K562 (cell line): ENCODE measurements around the gene NEK5. TPM values are rescaled to one million over a fixed set of nuclear protein-coding genes. Genes with fewer than 3 reads are reported as not detected.

Experiments
- ATAC-seq: fragments of 200-7000 bp; cut with Tn5 transposase; 3 replicates; pipeline ENCODE4 v1.9.1; 2020; ENCODE audit warnings: moderate library complexity
- BruUV-seq: library from RNA; stranded (reverse); fragments of 400-500 nt; replicated peaks from 2 replicates; lab custom pipeline; 2021; lab: Mats Ljungman, UMichigan
- CTCF ChIA-PET: fragments of 300-600 bp; formaldehyde crosslinking; extraction: SDS; loops from one replicate; lab custom pipeline; 2021; ENCODE audit warnings: low intra/inter-chr PET ratio; lab: Yijun Ruan, JAX
- POLR2A ChIA-PET: fragments of 300-600, 350-650 bp; sonication (Branson Sonifier 250); formaldehyde crosslinking; extraction: SDS; loops from one replicate; lab custom pipeline; 2021; ENCODE audit warnings: antibody characterized with exemption, inconsistent platforms; lab: Yijun Ruan, JAX
- DNase-seq, 4 experiments: peaks; one replicate each; pipeline versions ENCODE4 v3.0.0 to v3.0.0-alpha.2; 2011 to 2018; ENCODE audit warnings: low spot score in 3 of 4, mixed read lengths in 3 of 4; ENCODE audit errors: extremely low read depth in 1 of 4
- FAIRE-seq: peaks from 2 replicates; lab custom pipeline; 2011; peaks lifted over from hg19 to GRCh38; lab: Jason Lieb, UNC
- H2AFZ ChIP-seq: 2 replicates; pipeline ENCODE4 v1.6.0; 2011; ENCODE audit warnings: low read depth, low read length, control low read depth, inconsistent platforms
- H3K27ac ChIP-seq: fragments of 200-600 bp; 3 replicates; pipeline ENCODE4 v1.8.0; 2011; ENCODE audit warnings: low read depth, mild to moderate bottlenecking, control low read depth, inconsistent platforms, low read length, moderate library complexity, mixed read lengths; ENCODE audit errors: extremely low read depth
- H3K27me3 ChIP-seq, 2 experiments: fragments of 300-600 bp in 1 of 2; 2 replicates in 1 of 2; 3 replicates in 1 of 2; pipeline versions ENCODE4 v1.6.0 to v1.8.0; 2011; ENCODE audit warnings: inconsistent platforms in 2 of 2, low read length in 2 of 2, mild to moderate bottlenecking in 1 of 2, mixed read lengths in 1 of 2, moderate library complexity in 1 of 2; ENCODE audit not compliant: control insufficient read depth in 2 of 2, insufficient read depth in 2 of 2
- H3K36me3 ChIP-seq: fragments of 300-600 bp; 3 replicates; pipeline ENCODE4 v1.8.0; 2011; ENCODE audit warnings: mild to moderate bottlenecking, low read length, inconsistent platforms; ENCODE audit not compliant: control insufficient read depth, insufficient read depth
- H3K4me1 ChIP-seq, 2 experiments: fragments of 200-600 bp in 1 of 2; replicated peaks in 1 of 2; 2 replicates in 1 of 2; 3 replicates in 1 of 2; pipeline versions ENCODE4 v1.5.1 to v1.8.0; 2011; ENCODE audit warnings: inconsistent platforms in 2 of 2, low read length in 2 of 2, mild to moderate bottlenecking in 1 of 2, mixed read lengths in 1 of 2, moderate library complexity in 1 of 2; ENCODE audit not compliant: control insufficient read depth in 2 of 2, insufficient read depth in 2 of 2
- H3K4me2 ChIP-seq: 2 replicates; pipeline ENCODE4 v1.6.1; 2011; ENCODE audit warnings: low read length, control low read depth, inconsistent platforms, mixed read lengths; ENCODE audit not compliant: insufficient read depth
- H3K4me3 ChIP-seq: fragments of 200-600 bp; sonication (generic), shearing (Covaris generic); 2 replicates; pipeline ENCODE4 v1.5.1; 2016; ENCODE audit warnings: control low read depth, inconsistent platforms
- H3K79me2 ChIP-seq: fragments of 200-600 bp; 3 replicates; pipeline ENCODE4 v1.8.0; 2011; ENCODE audit warnings: low read length, inconsistent platforms; ENCODE audit not compliant: control insufficient read depth, insufficient read depth
- H3K9ac ChIP-seq, 2 experiments: 2 replicates each; pipeline versions ENCODE4 v1.6.0 to v1.6.1; 2011; ENCODE audit warnings: low read depth in 2 of 2, low read length in 2 of 2, control low read depth in 1 of 2, inconsistent platforms in 1 of 2, mild to moderate bottlenecking in 1 of 2, mixed read lengths in 1 of 2; ENCODE audit not compliant: insufficient read depth in 1 of 2
- H3K9me1 ChIP-seq: one replicate; pipeline ENCODE4 v1.6.0; 2011; ENCODE audit warnings: inconsistent platforms, mild to moderate bottlenecking, low read length, moderate library complexity; ENCODE audit not compliant: control insufficient read depth, insufficient read depth
- H3K9me3 ChIP-seq: replicated peaks from 2 replicates; pipeline ENCODE4 v1.5.1; 2011; ENCODE audit warnings: low read depth, low read length, inconsistent platforms; ENCODE audit not compliant: control insufficient read depth, insufficient read depth
- H4K20me1 ChIP-seq: replicated peaks from 2 replicates; pipeline ENCODE4 v1.6.1; 2011; ENCODE audit warnings: low read length, inconsistent platforms, mixed read lengths; ENCODE audit not compliant: control insufficient read depth, insufficient read depth
- CLOCK ChIP-seq: fragments of 250-450 bp; sonication (Bioruptor Pico); IDR thresholded peaks from 2 replicates; pipeline ENCODE4 v1.4.0; 2020; ENCODE audit warnings: mild to moderate bottlenecking, moderate library complexity, borderline replicate concordance
- CREB1 ChIP-seq, 2 experiments: sonication (generic) in 1 of 2; formaldehyde crosslinking in 1 of 2; IDR thresholded peaks; 2 replicates each; pipeline versions ENCODE4 v1.6.1 to v1.8.0; 2012 to 2022; ENCODE audit warnings: inconsistent platforms in 1 of 2, mild to moderate bottlenecking in 1 of 2, missing genetic modification reagents in 1 of 2, moderate library complexity in 1 of 2
- CREM ChIP-seq: IDR thresholded peaks from 2 replicates; pipeline ENCODE4 v1.6.1; 2014; ENCODE audit warnings: antibody characterized with exemption, low read depth
- MTF1 ChIP-seq: fragments of 250-450 bp; sonication (Bioruptor Pico); IDR thresholded peaks from 2 replicates; pipeline ENCODE4 v1.9.0; 2021; ENCODE audit warnings: moderate library complexity, mild to moderate bottlenecking, inconsistent platforms, borderline replicate concordance
- NR2F6 ChIP-seq: fragments of 450-650 bp; formaldehyde crosslinking; IDR thresholded peaks from 2 replicates; pipeline ENCODE4 v1.4.0; 2020; ENCODE audit warnings: mild to moderate bottlenecking
- RBM14 ChIP-seq: fragments of 200-400 bp; formaldehyde crosslinking; IDR thresholded peaks from 2 replicates; pipeline ENCODE4 v1.6.1; 2018; ENCODE audit warnings: low read depth, mild to moderate bottlenecking, low read length, moderate library complexity, borderline replicate concordance; ENCODE audit not compliant: insufficient read depth
- RREB1 ChIP-seq: fragments of 250-450 bp; sonication (Bioruptor Pico); IDR thresholded peaks from 2 replicates; pipeline ENCODE4 v1.4.0; 2020
- THRB ChIP-seq: fragments of 450-650 bp; formaldehyde crosslinking; conservative IDR thresholded peaks from 2 replicates; pipeline ENCODE4 v1.4.0; 2022; ENCODE audit warnings: mild to moderate bottlenecking, missing genetic modification characterization
- ZBTB1 ChIP-seq: sonication (generic); formaldehyde crosslinking; IDR thresholded peaks from 2 replicates; pipeline ENCODE4 v1.8.1; 2023; ENCODE audit warnings: missing genetic modification reagents, low read depth, mild to moderate bottlenecking, borderline replicate concordance
- ZNF239 ChIP-seq: fragments of 250-450 bp; sonication (Bioruptor Pico); IDR thresholded peaks from 2 replicates; pipeline ENCODE4 v1.4.0; 2020; ENCODE audit warnings: mild to moderate bottlenecking
- ZNF445 ChIP-seq: fragments of 250-450 bp; sonication (Bioruptor Pico); IDR thresholded peaks from 2 replicates; pipeline ENCODE4 v1.4.0; 2020; ENCODE audit warnings: low read depth, mild to moderate bottlenecking, moderate library complexity
- in situ Hi-C: fragments of 300-500 bp; cut with MboI; formaldehyde crosslinking; loops from 4 replicates; pipeline ENCODE4 v1.15.0; 2018; ENCODE audit warnings: inconsistent platforms, mixed read lengths
- intact Hi-C: fragments of 100-400 bp; cut with micrococcal nuclease; formaldehyde crosslinking; loops from 2 replicates; pipeline ENCODE4 v1.14.2; 2022
- polyA plus RNA-seq, 8 experiments: library from polyadenylated mRNA; depleted of rRNA in 4 of 8; stranded (reverse) in 5 of 8; unstranded in 3 of 8; fragments of >200 nt; fragmentation: Nextera tagmentation in 2 of 8; fragmentation: Illumina TruSeq in 1 of 8; extraction: Ambion mirVana in 2 of 8; extraction: Trizol in 1 of 8; gene quantifications; 2 replicates each; pipeline versions ENCODE4 v1.2.1 to v1.2.3, GENCODE V29; 2011 to 2014; ENCODE audit warnings: inconsistent platforms in 1 of 8, missing spikeins in 1 of 8
- total RNA-seq, 7 experiments: library from RNA; depleted of rRNA in 6 of 7; stranded (reverse); fragments of >200 nt in 6 of 7; fragmentation: Illumina TruSeq in 2 of 7; extraction: Trizol in 2 of 7; gene quantifications; 2 replicates each; pipeline versions ENCODE4 v1.2.1 to v1.2.3, GENCODE V29; 2011 to 2021; ENCODE audit warnings: low replicate concordance in 1 of 7

Gene NEK5
- total and polyA plus RNA-seq, 9 of the 15 experiments (the other 6 are each of a cell fraction or from before 2014, with no cell fraction given), result 0.09 to 0.44 (median 0.33) TPM

- TF ChIP-seq RBM14, result no peak
Observed at GRCh38 chr13:52165411-52165810, 36.5 kb upstream of the NEK5 start (continued).

GRCh38 chr13:52164989-52165388 is 36.1 kb upstream of the NEK5 start:
- intact Hi-C loops, result no loop called here
- BruUV-seq, result no TSS peak
- H3K27ac ChIP-seq, result no peak overlapping the region
- no peak overlapping the region for H3K4me3 ChIP-seq
- no peak for DNase-seq
- H3K9ac ChIP-seq, result no peak overlapping the region
- H3K27me3 ChIP-seq, result no peaks in the 10 kb centered on the region
- no peaks in the 10 kb centered on the region for H3K9me1 ChIP-seq
- ChIA-PET CTCF (no interaction called here), POLR2A (no interaction called here)
- in situ Hi-C loops, result no loop called here
- H3K4me1 ChIP-seq, result peaks cover 0 to 9% of the 10 kb centered on the region in 2 experiments; a peak in 3 of 5 replicates
- FAIRE-seq, result no peak
- no peak for ATAC-seq
- H3K9me3 ChIP-seq, result no peaks in the 10 kb centered on the region
- no peak overlapping the region for H3K4me2 ChIP-seq
- H3K36me3 ChIP-seq, result peaks cover 15% of the 10 kb centered on the region; the same call in 1 of the 3 replicates
- H2AFZ ChIP-seq, result no peak overlapping the region
- H4K20me1 ChIP-seq, result no peaks in the 10 kb centered on the region
- no peaks in the 10 kb centered on the region for H3K79me2 ChIP-seq
- TF ChIP-seq RREB1 (CRISPR knock-in tag) (no peak), THRB (CRISPR knock-in tag) (no peak), ZNF239 (CRISPR knock-in tag) (no peak), CLOCK (CRISPR knock-in tag) (no peak), ZNF445 (CRISPR knock-in tag) (no peak), CREM (no peak), CREB1 (IDR thresholded peaks at IDR 0.05) (no peak), CREB1 (CRISPR knock-in tag; IDR thresholded peaks at IDR 0.05) (no peak), NR2F6 (CRISPR knock-in tag) (no peak), ZBTB1 (CRISPR knock-in tag) (no peak), MTF1 (CRISPR knock-in tag) (no peak)
